Testis (tissue), 2 donors: ENCODE data around the gene PARP8.

Experiments used
- CTCF ChIP-seq, 3 experiments: fragments of 450-650 bp in 2 of 3; fragments of 200-600 bp in 1 of 3; sonication (generic) in 1 of 3; IDR thresholded peaks; one replicate each; pipeline ENCODE4 v1.5.1; 2016 to 2019; ENCODE audit warnings: antibody characterized with exemption in 3 of 3, mild to moderate bottlenecking in 2 of 3, moderate library complexity in 1 of 3
- POLR2A ChIP-seq: fragments of 450-650 bp; IDR thresholded peaks from one replicate; pipeline ENCODE4 v1.6.1; 2017; ENCODE audit warnings: antibody characterized with exemption, mild to moderate bottlenecking, moderate library complexity

GRCh38 chr5:50720061-50720710 lies 53.7 kb downstream of the PARP8 start:
- no peak for TF ChIP-seq CTCF (IDR thresholded peaks at IDR 0.05)
- no peak for TF ChIP-seq POLR2A
